NCI-H146 (cell line): ENCODE results near the gene LRRC36.

Experiments
- DNase-seq: peaks from one replicate; lab custom pipeline; 2025; lab: John Stamatoyannopoulos, UW

Gene LRRC36

GRCh38 chr16:67389911-67390815 is 63.5 kb downstream of the LRRC36 start:
- no peak for DNase-seq

- DNase-seq = no peak
These were observed 64.3 kb downstream of the LRRC36 start for GRCh38 chr16:67390816-67391423.

DNA sequence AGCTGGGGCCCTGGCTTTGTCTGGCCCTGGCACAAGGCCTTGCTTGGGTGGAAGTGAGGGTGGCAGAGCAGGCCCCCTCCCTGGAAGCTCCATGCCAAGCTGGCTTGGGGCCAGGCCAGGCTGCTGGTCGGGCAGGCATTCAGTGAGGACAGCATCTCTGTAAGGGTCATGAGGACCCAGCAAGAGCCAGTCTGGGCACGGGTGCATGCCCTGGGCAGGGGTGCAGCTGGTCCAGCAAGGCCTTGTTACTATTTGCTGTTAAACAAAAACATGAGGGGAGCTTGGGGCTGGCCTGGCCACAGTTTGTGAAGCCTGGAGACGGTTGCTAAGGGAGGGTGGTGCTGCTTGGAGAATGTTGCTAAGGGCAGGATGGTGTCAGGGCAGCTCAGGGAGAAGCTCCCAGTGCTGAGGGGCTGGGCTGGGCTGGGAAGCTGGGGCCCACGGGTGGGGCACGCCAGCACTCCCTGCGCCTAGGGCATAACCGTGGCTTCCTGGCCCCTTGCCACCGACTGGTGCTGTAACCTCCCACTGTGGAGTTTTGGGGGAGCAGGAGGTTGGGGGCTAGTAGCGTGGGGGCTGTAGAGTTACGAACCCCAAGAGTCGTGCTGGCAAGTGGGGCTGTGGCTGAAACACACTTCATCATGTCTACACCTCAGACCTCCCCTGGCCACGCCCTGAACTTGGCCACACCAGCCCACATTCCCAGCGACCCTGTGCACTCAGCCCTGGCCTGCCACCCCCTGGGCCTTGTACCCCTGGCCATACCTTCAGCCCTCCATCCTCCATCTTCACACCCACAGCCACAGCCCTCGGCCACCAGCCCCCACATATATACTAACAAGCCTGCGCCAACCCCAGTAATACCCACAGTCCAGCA is 65.0 kb downstream of the LRRC36 start:
- no peak for DNase-seq

DNA sequence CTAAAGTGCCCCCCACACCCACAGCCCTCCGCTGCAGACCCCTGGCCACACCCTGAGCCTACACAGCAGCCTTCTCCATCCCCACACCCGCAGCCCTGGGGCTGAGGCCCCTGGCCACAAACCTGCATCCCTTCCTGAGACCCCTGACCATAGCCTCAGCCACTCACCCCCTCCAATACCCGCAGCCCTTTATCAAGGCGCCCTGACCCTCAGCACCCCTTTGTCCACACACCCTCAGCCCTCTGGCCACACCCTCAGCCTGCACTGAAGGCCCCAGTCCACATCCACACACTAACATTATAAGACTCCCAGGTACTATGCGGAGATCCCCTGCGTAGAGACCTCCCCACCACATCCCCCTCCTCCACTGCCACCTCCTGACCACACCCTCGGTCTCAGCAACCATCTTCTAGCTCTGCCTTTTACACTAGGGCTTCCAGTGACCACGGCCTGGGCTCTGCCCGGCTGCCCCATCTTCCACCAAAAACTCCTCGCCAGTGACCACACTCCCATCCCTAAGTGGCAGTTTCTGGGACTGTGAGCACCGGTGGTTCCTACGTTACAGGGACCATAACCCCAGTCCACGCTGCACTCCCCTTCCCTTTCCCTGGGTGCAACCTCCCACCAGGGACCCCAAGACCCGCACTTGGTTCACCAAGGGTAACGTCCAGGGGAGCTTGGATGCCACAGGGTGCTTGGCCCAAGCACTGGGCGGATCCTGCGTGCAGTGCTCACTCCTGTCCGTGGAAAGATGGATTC is 65.9 kb downstream of the LRRC36 start:
- no peak for DNase-seq

DNA sequence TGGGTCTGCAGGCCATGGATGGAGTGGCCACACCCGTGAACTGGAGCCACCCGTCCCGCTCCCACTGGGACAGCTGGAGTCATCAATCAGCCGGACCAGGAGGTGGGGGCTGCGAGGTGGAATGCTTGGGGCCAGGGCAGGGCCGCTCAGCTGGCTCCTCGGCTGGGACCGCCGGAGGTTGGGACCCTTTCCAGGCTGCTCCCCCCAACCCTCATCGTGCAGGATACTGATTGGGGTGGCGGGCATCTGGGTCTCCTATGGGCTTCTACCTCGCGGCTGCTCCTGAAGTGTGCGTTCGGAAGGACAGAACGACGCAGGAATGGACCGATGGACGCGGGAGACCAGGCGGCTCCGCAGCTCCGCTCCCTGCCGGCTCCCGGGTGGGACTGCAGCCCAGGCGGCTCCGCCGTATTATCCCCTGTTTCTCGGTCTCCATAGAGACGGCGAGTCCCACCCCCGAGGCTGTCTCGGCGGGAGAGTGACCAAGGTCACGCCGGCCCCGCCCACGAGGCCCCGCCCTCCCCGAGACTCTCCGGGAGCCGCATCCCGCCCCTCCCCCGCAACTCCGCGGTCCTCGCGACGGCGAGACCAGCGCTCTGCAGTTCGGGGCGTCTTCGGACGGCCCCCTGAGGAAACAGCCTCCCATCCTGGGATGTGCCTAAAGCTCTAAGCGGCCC is 66.6 kb downstream of the LRRC36 start, which contains the start of gene TPPP3:
Gene TPPP3, minus strand, starts transcription at position 388 of the 677 bp plus-strand sequence. CDS start 2,387 bp downstream, outside the sequence.
- peak; percentile 90 for DNase-seq

DNA sequence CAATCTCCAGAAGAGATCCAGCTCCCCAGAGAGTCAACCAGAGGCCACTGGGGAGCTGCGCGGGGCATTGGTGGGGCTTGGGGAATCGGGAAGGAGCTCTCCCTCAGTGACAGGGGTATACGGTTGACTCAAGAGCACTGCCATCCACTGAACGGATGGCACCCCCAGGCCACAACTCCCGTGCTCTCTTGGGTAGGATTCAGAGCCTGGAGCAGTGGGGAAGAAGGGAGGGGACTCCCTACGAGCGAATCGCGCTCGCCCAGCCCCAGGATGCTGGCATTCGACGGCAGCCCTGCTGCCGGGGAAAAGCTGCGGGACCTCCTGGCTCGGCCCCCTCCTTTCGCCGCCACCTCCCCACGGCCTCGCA is 67.2 kb downstream of the LRRC36 start:
- no peak for DNase-seq

GRCh38 chr16:67394155-67395104 is 67.8 kb downstream of the LRRC36 start:
- DNase-seq = no peak

DNA sequence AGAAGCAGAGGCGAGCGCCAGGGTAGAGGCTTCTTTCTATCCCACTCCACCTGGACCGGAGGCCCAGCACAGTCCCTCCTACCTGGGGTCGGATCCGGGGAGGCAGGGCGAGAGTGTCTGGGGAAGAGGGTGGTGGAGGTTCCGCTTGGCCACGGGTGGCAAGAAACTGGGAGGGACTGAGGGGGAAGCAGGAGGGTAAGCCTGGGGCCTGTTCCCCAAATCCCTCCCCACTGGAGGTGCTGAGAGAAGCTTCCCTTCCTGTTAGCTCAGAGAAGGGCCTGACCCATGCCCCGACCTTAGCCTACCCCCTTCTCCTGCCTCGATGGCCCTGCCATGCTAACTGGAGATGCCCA is 68.5 kb downstream of the LRRC36 start:
- DNase-seq = no peak

DNA sequence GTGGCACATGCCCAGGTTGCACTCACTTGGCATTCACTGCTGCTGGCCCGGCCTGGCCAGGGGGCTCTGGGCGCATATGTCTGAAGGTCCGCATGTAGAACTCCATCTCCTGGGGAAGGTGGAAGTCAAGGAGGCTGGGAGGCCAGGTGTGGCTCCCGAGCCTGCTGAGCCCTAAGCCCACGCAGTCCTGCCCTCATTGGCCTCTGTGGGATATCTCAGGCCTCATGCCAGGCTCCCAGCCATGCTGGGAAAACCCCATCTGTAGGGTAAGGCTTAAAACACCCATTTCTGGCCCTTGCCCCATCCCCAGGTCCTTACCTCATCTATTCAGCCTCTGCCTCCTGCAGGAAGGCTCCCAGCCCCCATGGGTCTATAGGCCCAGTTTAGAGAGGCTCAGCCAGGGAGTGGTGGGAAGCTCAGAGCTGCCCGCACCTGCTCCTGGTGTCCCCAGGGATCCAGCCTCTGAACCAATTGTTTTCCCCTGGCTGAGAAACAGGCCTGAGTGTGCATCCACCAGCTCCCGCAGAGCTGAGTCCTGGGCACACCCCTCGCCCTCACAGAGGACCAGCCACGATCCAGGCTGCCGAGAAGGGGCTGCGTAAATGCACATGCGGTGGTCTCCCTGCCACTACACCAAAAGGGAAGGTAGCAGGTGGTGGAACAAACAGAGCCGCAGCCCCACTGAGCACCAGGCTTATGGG is 69.0 kb downstream of the LRRC36 start:
- peak; percentile 93 for DNase-seq

DNA sequence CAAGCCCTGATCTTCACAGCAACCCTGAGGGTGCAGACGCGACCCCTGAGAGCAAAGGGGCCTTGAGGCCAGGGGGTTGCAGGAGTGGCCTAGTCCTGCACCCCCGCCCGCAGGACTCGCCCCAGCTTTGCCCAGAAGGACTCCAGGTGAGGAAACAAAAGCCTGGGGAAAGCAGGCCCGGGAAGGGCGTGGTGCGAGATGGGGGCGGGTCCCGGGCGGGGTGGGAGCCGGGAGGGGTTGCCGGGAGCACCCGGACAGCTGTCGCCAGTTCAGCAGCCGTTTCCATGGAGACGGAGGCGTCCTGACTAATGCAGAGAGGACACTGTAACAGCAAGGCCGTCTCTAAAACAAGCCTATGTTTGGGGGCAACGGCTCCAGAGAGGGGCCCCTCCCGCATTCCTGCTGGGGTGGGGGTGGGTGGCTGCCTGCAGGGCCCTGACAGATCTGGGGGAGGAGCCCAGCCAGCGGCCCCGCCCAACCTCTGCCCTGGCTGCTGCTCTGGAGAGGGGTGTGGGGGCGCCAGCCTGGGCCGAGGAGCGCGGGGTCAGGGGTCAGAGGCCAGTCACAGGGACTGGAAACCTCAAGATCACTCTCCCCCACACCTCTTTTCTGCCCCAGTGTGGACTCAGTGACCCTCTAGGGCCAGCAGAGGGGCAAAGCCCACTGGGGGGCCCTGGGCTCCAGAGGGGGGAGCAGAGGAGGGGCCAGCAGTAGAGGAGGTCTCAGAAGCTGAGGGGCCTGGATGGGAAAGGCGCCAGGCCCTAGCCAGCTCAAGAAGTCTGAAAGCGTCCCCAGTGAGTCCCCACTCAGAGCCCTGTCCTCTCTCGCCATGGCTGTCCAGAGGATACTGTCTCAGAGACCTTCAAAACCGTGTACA is 69.8 kb downstream of the LRRC36 start:
- peak; percentile 94 for DNase-seq

DNA sequence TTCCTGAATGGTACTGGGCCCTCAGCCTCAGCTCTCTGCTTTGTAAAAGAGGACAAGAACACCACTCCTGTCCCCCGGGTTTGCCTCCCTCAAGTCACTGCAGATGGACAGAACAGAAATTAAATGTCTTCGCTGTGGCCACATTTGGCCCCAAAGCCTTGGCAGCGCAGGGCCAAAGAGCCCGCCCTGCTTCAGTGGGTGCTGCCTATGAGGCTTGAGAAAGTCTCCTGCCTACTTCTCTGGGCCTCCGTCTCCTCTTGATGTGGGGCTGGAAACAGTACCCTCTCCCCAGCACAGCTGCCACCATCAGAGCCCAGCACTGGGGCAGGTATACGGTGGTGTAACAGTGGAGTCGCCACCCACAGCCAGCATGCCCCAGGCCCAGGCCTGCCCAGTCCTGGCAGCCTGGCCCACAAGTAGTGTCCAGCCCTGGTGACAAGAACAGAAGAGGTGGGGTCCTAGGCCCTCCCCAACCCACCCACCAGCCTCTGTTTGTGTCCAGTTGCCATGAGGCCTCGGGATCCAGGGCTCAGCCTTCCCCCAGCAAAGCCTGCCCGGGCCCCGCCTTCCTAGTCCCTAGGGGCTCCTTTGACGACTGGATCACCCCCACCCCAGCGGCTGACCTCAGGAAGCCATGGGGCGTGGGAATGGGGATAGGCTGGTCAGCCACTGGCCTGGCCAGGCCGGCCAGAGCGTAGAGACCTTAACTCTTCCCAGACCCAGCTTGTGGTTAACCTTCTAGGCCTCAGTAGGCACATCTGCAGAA is 70.6 kb downstream of the LRRC36 start:
- DNase-seq = no peak

- DNase-seq = no peak
These were observed 71.4 kb downstream of the LRRC36 start for GRCh38 chr16:67397812-67398545.

- no peak for DNase-seq
These were observed 72.1 kb downstream of the LRRC36 start for GRCh38 chr16:67398546-67399217.

- DNase-seq = no peak
These were observed 72.7 kb downstream of the LRRC36 start for GRCh38 chr16:67399218-67399733.

DNA sequence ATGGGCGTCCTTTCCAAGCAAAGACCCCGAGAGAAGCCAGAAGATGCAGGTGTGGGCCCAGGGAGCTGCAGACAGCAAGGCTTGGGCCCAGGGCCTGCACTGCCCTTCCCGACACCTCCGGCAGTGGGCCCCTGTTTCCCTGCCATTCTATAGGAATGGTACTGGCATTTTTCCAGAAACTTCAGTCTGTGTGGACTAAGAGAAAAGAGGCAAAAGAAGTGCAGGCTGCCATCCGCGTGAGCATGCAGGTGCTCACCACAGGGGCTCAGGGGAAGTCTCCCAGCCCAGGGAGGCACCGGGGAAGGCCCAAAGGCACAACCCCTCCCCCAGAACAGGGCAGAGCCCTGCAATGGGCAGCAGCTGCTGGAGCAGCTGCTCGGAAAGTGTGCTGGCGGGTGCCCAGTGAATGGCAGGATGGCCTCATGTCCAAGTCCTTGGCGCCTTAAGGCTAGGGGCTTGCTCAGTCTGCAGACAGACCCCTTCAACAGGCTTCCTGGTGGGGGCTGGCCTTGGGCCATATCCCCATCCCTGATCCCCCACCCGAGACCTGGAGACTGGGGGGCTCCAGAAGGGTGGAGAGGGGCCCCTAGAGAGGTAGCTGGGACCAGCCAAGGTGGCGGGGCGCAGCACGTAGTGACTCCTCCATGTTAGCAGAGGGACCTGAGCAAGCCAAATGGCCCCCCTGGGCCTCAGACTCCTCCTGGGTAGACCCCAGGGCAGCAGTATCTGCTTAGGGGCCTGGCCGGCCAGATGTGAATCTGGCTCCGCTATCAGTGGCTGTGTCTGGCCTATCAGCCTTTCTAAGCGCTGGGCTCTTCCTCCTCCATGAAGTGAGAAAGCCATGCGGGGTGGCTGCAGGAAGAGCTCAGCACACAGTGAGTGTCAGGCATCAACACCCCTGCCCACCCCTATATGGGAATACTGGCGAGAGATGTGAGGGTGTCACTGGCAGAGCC is 73.4 kb downstream of the LRRC36 start:
- peak; percentile 76 for DNase-seq
